Lung (tissue), 12 donors: ENCODE results near the gene TOX2. TPM values are rescaled to one million over a fixed set of nuclear protein-coding genes. Genes with fewer than 3 reads are reported as not detected.

ENCODE experiments used
- ATAC-seq: fragments of 200-7000 bp; cut with Tn5 transposase; one replicate; pipeline ENCODE4 v1.9.1; 2020; ENCODE audit warnings: moderate number of reproducible peaks; ENCODE audit not compliant: insufficient read depth, low FRiP score
- DNase-seq, 3 donors: peaks; one replicate each; pipeline ENCODE4 v3.0.0-alpha.2; 2013 to 2017
- H3K27ac ChIP-seq, 2 donors: one replicate each; pipeline ENCODE4 v1.5.1; 2013; ENCODE audit warnings: mild to moderate bottlenecking in 2 of 2, moderate library complexity in 2 of 2, control low read depth in 1 of 2, inconsistent platforms in 1 of 2, low read depth in 1 of 2, low read length in 1 of 2
- H3K27me3 ChIP-seq, 3 donors: one replicate each; pipeline ENCODE4 v1.5.1; 2013; ENCODE audit warnings: low read length in 2 of 3; ENCODE audit not compliant: control insufficient read depth in 3 of 3, insufficient read depth in 3 of 3
- H3K36me3 ChIP-seq, 4 donors: one replicate each; pipeline ENCODE4 v1.5.1; 2013; ENCODE audit warnings: low read length in 4 of 4, mild to moderate bottlenecking in 1 of 4, moderate library complexity in 1 of 4; ENCODE audit not compliant: control insufficient read depth in 4 of 4, insufficient read depth in 4 of 4
- H3K4me1 ChIP-seq, 5 donors: one replicate each; pipeline ENCODE4 v1.5.1; 2013; ENCODE audit warnings: low read length in 5 of 5, mild to moderate bottlenecking in 2 of 5, moderate library complexity in 1 of 5; ENCODE audit not compliant: control insufficient read depth in 5 of 5, insufficient read depth in 5 of 5
- H3K4me3 ChIP-seq: one replicate; pipeline ENCODE4 v1.5.1; 2013; ENCODE audit warnings: mild to moderate bottlenecking, control low read depth, moderate library complexity
- H3K9ac ChIP-seq, 2 donors: one replicate each; pipeline ENCODE4 v1.5.1; 2013; ENCODE audit warnings: low read length in 2 of 2, control low read depth in 1 of 2; ENCODE audit not compliant: insufficient read depth in 1 of 2
- H3K9me3 ChIP-seq, 4 donors: one replicate each; pipeline ENCODE4 v1.5.1; 2013; ENCODE audit warnings: low read length in 3 of 4, mild to moderate bottlenecking in 1 of 4, moderate library complexity in 1 of 4; ENCODE audit not compliant: control insufficient read depth in 4 of 4, insufficient read depth in 3 of 4
- CTCF ChIP-seq: IDR thresholded peaks from 2 replicates; pipeline ENCODE4 v1.5.1; 2012; ENCODE audit warnings: mild to moderate bottlenecking; ENCODE audit errors: control extremely low read depth, extremely low read depth
- WGBS, 2 donors: extraction: QIAGEN DNeasy Blood & Tissue Kit; methylation state at CpG; one replicate each; pipeline ENCODE4 v1.1.7; 2013; 5-methylcytosine and 5-hydroxymethylcytosine counted together
- polyA plus RNA-seq, 2 donors: library from polyadenylated mRNA; stranded (reverse); fragments of 200-250 nt; gene quantifications; one replicate each; pipeline ENCODE4 v1.2.1, GENCODE V29; 2013
- total RNA-seq, 2 donors: library from RNA; depleted of rRNA in 1 of 2; stranded (reverse); fragments of >200 nt in 1 of 2; gene quantifications; one replicate each; pipeline ENCODE4 v1.2.1, GENCODE V29; 2014 to 2021
- donor health status: control.
- donor health status: control.
- donor health status: Bipolar disorder and iron deficiency.
- donor health status: healthy.
- donor health status: DM: yes; HTN: yes; CAD: no.

The TOX2 gene
- total and polyA plus RNA-seq, 4 donors = 12.0 to 25.5 (median 16.6) TPM

DNA sequence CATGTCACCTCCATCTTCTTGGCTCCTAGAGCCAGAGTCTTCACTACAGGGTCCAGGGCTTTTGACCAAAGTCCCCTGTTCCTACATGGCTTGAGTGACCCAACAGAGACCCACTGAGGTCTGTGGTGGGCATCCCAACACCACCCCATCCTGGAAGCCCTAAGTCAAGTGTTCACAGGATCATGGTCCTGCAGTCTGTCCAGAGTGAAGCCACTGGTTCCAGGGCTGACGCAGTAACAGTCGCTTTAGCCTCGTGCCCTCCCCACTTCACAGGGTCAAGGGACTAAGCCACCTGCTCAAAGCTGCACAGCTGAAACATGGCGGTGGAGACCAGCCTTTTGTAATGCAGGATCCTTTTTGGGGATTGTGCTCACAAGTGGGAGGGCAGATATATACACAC is 138.4 kb downstream of the TOX2 start:
- Histone ChIP-seq H3K9ac (no peak overlapping the region), H3K36me3 (peaks cover 0 to 30% (median 5%) of the 10 kb centered on the region in 4 donors), H3K27me3 (no peaks in the 10 kb centered on the region), H3K4me3 (no peak overlapping the region), H3K9me3 (peaks cover 0 to 7% (median 2%) of the 10 kb centered on the region in 4 donors), H3K27ac (no peak overlapping the region), H3K4me1 (no peaks in the 10 kb centered on the region)
- DNase-seq = no peak
- ATAC-seq = no peak
- WGBS, 2 donors = 93 to 96% methylated on average over 4 of the region's 4 CpGs
- TF ChIP-seq CTCF = no peak

DNA sequence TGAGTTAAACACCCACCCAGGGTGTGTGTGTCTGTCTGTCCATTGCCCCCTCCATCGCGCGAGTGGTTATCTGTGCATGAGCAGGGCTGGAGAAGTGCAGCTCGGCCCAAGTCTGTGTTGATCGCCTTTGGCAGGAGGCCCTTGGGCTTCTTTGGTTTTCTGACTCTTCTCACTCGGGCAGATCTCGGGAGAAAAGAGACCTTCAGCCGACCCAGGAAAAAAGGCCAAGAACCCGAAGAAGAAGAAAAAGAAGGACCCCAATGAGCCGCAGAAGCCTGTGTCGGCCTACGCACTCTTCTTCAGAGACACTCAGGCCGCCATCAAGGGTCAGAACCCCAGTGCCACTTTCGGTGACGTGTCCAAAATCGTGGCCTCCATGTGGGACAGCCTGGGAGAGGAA is 139.5 kb downstream of the TOX2 start:
- no peaks in the 10 kb centered on the region for H3K27me3 ChIP-seq
- ATAC-seq (no peak), DNase-seq (no peak)
- peaks cover 0 to 11% (median 2%) of the 10 kb centered on the region in 4 donors for H3K9me3 ChIP-seq
- no peak overlapping the region for H3K9ac ChIP-seq
- H3K4me3 ChIP-seq = no peak overlapping the region
- no peak for TF ChIP-seq CTCF
- no peaks in the 10 kb centered on the region for H3K4me1 ChIP-seq
- no peak overlapping the region for H3K27ac ChIP-seq
- 94 to 96% methylated on average over 16 of the region's 16 CpGs for whole genome bisulfite sequencing, 2 donors
- H3K36me3 ChIP-seq = peaks cover 0 to 36% (median 5%) of the 10 kb centered on the region in 4 donors

- Histone ChIP-seq H3K27me3 (no peaks in the 10 kb centered on the region), H3K27ac (no peak overlapping the region), H3K4me1 (no peaks in the 10 kb centered on the region), H3K9ac (no peak overlapping the region), H3K4me3 (no peak overlapping the region), H3K9me3 (peaks cover 0 to 11% (median 3%) of the 10 kb centered on the region in 4 donors), H3K36me3 (peaks cover 0 to 36% (median 5%) of the 10 kb centered on the region in 4 donors)
- 89 to 94% methylated on average over 3 of the region's 3 CpGs for WGBS, 2 donors
- no peak for DNase-seq
- no peak for TF ChIP-seq CTCF
- ATAC-seq = no peak
Measured at GRCh38 chr20:44054849-44055248, 140.2 kb downstream of the TOX2 start.
